Measurements from ENCODE around the gene AHCTF1.

Gene AHCTF1

GRCh38 chr1:246800756-246801155, 131.0 kb downstream of the AHCTF1 start:
- DNase-seq (ENCODE audit: low read depth in 1 of 2, low spot score in 1 of 2), result no peak

DNA sequence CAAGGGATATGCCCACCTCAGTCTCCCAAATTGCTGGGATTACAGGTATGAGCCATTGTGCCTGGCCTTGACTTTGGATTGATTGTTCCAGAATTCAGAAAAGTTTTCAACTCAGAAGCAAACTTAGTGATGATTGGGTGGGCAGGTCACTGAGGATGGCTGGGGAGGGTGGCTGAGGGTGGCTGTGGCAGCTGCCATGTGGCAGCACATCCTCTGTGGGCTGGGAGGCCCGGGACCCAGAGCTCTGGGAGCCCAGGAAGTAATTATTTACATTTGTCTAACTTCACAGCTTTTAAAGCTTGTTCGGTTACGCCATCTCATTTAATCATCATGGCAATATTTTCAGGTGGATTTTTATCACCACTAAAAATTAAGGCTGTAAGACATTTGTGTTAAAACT, 131.4 kb downstream of the AHCTF1 start:
- no peak for DNase-seq (ENCODE audit: low read depth in 1 of 2, low spot score in 1 of 2)

- no peak for DNase-seq (ENCODE audit: low read depth in 1 of 2, low spot score in 1 of 2)
These were observed 132.9 kb downstream of the AHCTF1 start for GRCh38 chr1:246798606-246799496.

- no peak for DNase-seq (ENCODE audit: low read depth in 1 of 2, low spot score in 1 of 2)
These were observed 133.6 kb downstream of the AHCTF1 start for GRCh38 chr1:246798107-246798506.

DNA sequence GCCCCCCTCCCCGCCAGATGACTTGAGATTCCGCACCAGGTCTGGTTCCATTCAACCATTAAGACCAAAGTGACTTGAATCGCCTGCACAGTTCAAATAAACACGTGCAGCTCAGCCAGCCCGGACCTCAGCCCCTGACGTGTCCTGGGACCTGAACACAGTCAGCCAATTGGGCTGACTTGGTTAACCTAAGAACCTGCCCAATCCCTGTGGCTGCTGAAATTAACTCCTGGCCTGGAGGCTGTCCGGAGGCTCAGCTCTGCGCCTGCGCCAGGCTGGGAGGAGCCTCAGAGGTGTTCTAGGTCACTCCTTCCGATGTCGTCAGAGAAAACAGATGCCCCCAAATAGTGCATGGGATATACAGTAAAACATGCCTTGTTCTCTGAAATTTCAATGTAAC, 134.2 kb downstream of the AHCTF1 start:
- DNase-seq (ENCODE audit: low read depth in 1 of 2, low spot score in 1 of 2), result no peak

- DNase-seq (ENCODE audit: low read depth in 1 of 2, low spot score in 1 of 2), result no peak
These were observed 134.6 kb downstream of the AHCTF1 start for GRCh38 chr1:246797157-246797556.

- no peak for DNase-seq (ENCODE audit: low read depth in 1 of 2, low spot score in 1 of 2)
These were observed 135.6 kb downstream of the AHCTF1 start for GRCh38 chr1:246795906-246796694.

GRCh38 chr1:246794828-246795671, 136.7 kb downstream of the AHCTF1 start:
- DNase-seq (ENCODE audit: low read depth in 1 of 2, low spot score in 1 of 2), result no peak

GRCh38 chr1:246794048-246794827, 137.5 kb downstream of the AHCTF1 start:
- no peak for DNase-seq (ENCODE audit: low read depth in 1 of 2, low spot score in 1 of 2)

- DNase-seq (ENCODE audit: low read depth in 1 of 2, low spot score in 1 of 2), result no peak
These were observed 138.3 kb downstream of the AHCTF1 start for GRCh38 chr1:246793356-246793896.

DNA sequence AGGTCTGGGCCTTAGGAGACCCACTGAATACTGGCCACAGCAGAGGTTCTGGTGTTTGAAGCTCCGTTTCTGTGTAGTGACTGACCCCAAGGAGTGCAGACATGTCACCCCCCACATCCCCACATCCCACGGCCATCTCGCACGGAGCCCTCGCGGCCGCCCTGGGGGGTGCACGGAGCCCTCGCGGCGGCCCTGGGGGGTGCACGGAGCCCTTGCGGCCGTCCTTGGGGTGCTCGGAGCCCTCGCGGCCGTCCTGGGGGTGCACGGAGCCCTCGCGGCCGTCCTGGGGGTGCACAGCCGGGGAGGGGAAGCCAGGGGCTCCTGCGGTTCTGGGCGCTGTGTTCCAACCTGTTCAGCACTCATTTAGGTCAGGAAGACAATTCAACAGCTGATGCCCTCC, 139.1 kb downstream of the AHCTF1 start:
- no peak for DNase-seq (ENCODE audit: low read depth in 1 of 2, low spot score in 1 of 2)

DNA sequence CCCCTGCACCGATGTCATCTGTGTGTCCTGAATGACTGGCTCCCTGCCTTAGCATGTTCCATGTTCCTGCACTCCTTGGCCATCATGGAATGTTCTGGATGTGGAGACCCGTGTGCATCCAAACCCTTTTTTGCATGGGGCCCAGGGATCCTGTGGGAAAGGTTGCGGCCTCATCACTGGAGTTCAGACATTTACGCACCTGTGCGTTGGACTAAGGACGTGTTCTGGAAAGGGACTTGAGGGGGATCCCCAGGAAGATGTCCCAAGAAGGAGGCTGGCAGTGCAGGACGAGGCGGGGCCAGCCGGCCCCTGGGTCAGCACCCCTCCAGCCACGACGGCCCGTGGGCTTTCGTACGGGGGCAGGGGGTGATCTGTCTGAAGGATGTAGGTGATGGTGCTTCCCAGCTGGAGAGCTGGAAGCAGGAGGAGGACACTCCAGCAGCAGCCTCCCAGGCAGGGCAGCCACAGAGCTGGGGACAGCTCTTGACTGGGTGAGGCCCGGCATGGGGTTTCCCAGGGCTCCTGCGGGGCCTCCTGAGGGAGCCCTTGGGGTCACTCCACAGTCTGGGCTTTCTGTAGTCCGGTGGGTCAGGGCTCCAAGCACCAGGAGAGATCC, 140.3 kb downstream of the AHCTF1 start:
- DNase-seq (ENCODE audit: low read depth in 1 of 2, low spot score in 1 of 2), result no peak

- DNase-seq (ENCODE audit: low read depth in 1 of 2, low spot score in 1 of 2), result no peak
These were observed 140.9 kb downstream of the AHCTF1 start for GRCh38 chr1:246790833-246791232.

GRCh38 chr1:246790364-246790763, 141.4 kb downstream of the AHCTF1 start:
- DNase-seq (ENCODE audit: low read depth in 1 of 2, low spot score in 1 of 2), result no peak

DNA sequence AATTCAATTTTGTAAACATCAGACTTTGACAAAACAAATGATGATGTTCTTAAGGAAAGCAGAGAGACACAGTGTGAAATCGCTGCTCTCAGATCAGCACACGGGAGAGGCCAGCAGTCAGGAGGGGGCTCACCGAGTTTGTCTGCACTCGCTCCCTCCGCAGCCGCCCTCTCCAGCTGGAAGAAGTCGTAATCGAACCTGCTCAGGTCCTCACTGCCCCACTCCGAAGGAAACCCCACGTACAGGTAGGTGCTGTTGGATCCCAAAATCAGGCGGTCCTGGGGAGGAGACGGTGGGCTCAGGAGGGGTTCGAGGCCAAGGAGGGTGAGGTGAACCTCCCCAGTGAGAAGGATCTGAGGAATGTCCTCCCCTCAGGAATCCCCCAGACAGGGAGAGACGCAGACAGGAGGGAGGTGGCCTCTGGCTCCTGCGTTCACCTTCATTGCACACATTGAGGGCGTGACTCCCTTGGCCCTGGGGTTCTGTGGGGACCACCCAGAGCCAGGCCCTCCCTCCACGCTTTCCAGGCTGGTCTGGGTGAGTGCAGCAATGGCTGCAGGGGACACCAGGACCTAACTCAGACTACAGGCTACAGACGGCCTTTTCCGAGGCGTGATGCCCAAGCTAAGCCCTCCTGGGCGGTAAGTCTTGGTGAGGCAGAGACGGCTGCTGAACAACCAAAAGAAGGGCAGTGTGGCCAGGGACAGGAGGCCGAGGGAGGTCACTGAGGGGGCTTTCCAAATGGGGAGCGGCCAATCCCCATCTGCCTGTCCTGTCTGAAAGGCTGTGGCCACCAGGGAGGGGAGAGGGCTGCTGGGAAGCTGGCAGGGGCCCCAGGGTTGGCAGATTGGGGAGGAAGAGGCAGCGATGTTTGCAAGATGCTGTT, 142.1 kb downstream of the AHCTF1 start:
- no peak for DNase-seq (ENCODE audit: low read depth in 1 of 2, low spot score in 1 of 2)

Measured in activated T-helper 1 cell treated with anti-CD3 and anti-CD28 coated beads, Interleukin-2, amount 50 U/mL, for 16 hours (primary cell).